HG03175 (cell line): ENCODE results near the gene HSPB9.

Experiments
- ATAC-seq: cut with Tn5 transposase; IDR thresholded peaks from one replicate; pipeline ENCODE4 v1.9.1; 2021; ENCODE audit warnings: mild to moderate bottlenecking, moderate library complexity; ENCODE audit not compliant: unreplicated experiment

The HSPB9 gene

GRCh38 chr17:42098730-42099399 lies 23.7 kb upstream of the HSPB9 start:
- no peak for ATAC-seq

GRCh38 chr17:42101513-42102292 lies 20.9 kb upstream of the HSPB9 start:
- ATAC-seq = no peak

- no peak for ATAC-seq
These were observed 19.2 kb upstream of the HSPB9 start for GRCh38 chr17:42103221-42103954.

GRCh38 chr17:42104264-42104663 lies 18.3 kb upstream of the HSPB9 start:
- ATAC-seq = no peak

- no peak for ATAC-seq
These were observed 16.6 kb upstream of the HSPB9 start for GRCh38 chr17:42106009-42106408.

- no peak for ATAC-seq
These were observed 15.5 kb upstream of the HSPB9 start for GRCh38 chr17:42107124-42107523.

GRCh38 chr17:42107597-42108576 lies 14.7 kb upstream of the HSPB9 start:
- ATAC-seq = peak; percentile 53

- ATAC-seq = no peak
These were observed 13.5 kb upstream of the HSPB9 start for GRCh38 chr17:42109086-42109485.

GRCh38 chr17:42110301-42111264 lies 12.0 kb upstream of the HSPB9 start:
- no peak for ATAC-seq

- ATAC-seq = no peak
These were observed 11.4 kb upstream of the HSPB9 start for GRCh38 chr17:42111265-42111636.

- no peak for ATAC-seq
These were observed 10.6 kb upstream of the HSPB9 start for GRCh38 chr17:42111871-42112551.

- peak; percentile 75 for ATAC-seq
These were observed 9.9 kb upstream of the HSPB9 start, which contains the start of gene DHX58 for GRCh38 chr17:42112552-42113176. Gene DHX58 (minus strand): TSS chr17:42112714. CDS start chr17:42111892, 822 bp downstream.

GRCh38 chr17:42113293-42114069 lies 9.1 kb upstream of the HSPB9 start:
- ATAC-seq = no peak

GRCh38 chr17:42114118-42114517 lies 8.5 kb upstream of the HSPB9 start:
- ATAC-seq = no peak

GRCh38 chr17:42116705-42117396 lies 5.8 kb upstream of the HSPB9 start:
- peak; percentile 33 for ATAC-seq

- ATAC-seq = no peak
These were observed 5.0 kb upstream of the HSPB9 start for GRCh38 chr17:42117397-42118125.
